ENCODE measurements around the gene TOGARAM1.

Gene TOGARAM1, protein sequence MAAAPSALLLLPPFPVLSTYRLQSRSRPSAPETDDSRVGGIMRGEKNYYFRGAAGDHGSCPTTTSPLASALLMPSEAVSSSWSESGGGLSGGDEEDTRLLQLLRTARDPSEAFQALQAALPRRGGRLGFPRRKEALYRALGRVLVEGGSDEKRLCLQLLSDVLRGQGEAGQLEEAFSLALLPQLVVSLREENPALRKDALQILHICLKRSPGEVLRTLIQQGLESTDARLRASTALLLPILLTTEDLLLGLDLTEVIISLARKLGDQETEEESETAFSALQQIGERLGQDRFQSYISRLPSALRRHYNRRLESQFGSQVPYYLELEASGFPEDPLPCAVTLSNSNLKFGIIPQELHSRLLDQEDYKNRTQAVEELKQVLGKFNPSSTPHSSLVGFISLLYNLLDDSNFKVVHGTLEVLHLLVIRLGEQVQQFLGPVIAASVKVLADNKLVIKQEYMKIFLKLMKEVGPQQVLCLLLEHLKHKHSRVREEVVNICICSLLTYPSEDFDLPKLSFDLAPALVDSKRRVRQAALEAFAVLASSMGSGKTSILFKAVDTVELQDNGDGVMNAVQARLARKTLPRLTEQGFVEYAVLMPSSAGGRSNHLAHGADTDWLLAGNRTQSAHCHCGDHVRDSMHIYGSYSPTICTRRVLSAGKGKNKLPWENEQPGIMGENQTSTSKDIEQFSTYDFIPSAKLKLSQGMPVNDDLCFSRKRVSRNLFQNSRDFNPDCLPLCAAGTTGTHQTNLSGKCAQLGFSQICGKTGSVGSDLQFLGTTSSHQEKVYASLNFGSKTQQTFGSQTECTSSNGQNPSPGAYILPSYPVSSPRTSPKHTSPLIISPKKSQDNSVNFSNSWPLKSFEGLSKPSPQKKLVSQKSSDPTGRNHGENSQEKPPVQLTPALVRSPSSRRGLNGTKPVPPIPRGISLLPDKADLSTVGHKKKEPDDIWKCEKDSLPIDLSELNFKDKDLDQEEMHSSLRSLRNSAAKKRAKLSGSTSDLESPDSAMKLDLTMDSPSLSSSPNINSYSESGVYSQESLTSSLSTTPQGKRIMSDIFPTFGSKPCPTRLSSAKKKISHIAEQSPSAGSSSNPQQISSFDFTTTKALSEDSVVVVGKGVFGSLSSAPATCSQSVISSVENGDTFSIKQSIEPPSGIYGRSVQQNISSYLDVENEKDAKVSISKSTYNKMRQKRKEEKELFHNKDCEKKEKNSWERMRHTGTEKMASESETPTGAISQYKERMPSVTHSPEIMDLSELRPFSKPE (N-terminal part only)

DNA sequence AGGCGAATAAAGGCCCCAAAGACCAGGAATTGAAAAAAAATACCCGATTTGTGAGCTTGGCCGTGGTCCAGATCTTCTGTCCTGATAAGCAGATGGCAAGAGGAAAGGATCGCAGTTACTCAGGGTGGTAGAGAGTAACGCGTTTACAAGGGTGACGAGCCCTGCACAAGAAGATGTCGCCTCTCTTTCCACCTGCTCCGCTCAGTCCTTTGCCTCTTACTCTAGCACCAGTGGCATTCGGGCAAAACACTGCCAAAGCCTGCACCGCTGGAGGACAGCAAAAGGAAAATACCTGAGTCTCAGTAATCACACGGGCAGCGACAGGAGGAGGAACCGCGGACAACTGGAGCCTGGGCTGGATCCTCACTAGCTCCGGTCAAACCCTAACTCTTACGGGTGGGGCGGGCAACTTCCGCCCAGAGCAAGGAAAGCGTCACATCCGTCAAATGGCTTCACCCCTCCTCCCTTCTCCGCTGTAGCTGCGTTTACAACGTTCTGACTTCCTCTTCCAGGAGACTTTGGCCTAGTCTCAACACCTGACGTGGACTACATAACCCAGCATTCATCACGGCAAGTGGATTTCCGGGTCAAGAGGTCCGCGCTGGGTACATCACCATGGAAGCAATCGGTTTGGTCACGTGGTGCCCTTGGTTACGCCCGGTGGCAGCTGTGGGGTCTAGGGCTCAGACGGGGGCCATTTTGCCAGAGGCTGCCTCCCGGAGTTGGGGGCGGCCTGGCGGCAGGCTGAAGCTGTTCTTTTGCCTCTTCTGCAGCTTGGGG is at the start of gene TOGARAM1, which contains the start of gene KLHL28:
TOGARAM1 (plus strand) TSS at position 637 of the 780 bp plus-strand sequence. CDS start 232 bp downstream, outside the sequence.
KLHL28 (minus strand) TSS at position 394 of the 780 bp plus-strand sequence. CDS start 16,019 bp downstream, outside the sequence.
- in situ Hi-C loops (cut with MboI; ENCODE audit: low sequenced_read_pairs), result no loop called here

DNA sequence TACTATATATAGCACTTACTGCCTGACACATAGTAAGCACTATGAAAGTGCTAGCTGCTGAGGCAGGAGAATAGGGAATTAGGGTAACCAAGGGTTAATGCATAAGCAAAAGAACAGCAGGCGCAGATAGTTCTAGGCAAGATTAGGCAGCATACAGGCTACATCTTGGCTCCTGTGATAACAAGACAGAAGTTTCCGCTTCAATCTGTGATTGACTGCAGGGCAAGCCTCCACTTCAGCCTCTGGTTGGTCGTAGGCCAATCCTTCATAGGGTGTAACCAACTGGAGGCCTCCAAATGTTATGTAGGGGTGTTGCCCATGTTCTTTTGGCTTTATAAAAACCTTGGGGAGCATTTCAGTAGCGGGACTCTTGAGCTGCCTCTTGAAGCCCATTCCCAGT is 47.1 kb upstream of the TOGARAM1 start:
- in situ Hi-C loops (cut with MboI; ENCODE audit: low sequenced_read_pairs), result no loop called here

DNA sequence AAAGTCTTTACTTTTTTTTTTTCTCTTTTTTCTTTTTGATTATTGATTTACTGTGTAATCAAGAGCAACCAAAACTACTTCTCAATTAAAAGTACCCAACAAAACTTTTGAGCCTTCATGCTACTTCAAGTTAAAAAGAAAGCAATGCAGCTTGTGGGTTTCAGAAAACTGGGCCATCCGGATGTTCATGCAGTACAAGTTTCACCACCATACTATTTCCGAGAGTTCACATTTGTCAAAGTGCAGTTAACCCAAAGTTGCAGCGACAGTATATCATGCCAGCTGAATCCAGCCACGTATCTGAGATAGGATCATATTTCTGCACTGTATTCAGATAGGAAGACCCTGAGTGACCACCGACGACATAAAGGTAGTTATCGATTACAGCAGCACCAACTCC is 33.2 kb upstream of the TOGARAM1 start:
- in situ Hi-C loops (cut with MboI; ENCODE audit: low sequenced_read_pairs), result no loop called here

DNA sequence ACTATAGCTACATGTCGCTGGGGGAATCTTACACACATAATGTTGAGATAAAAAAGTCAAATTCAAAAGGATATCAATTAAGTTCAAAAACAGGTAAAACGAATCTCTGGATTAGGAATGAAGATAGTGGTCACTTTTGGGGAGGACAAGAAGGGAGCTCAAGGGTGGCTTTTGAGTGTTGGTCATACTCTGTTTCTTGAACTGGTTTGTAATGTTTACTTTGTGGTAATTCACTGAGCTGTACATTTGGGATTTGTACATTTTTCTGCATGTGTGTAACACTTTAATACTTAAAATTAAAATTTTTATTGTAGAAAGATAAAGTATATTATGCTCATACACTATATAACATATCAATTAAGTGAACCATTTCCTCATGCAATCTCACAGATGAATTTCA is 26.8 kb upstream of the TOGARAM1 start:
- in situ Hi-C loops (cut with MboI; ENCODE audit: low sequenced_read_pairs), result no loop called here

DNA sequence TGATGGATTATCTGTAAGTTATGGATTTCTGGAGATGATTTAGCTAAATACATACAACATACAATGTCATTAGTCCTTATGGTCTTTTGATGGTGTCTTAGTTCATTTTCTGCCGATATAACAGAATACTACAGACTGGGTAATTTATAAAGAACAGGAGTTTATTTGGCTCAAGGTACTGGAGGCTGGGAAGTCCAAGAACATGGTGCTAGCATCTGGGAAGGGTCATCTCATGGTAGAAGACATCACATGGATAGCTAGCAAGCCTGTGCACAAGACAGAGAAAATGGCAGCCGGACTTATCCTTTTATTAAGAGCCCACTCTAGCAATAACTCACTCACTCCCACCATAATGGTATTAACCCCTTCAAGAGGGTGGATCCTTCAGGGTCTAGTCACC is 24.4 kb upstream of the TOGARAM1 start:
- in situ Hi-C loops (cut with MboI; ENCODE audit: low sequenced_read_pairs), result no loop called here

DNA sequence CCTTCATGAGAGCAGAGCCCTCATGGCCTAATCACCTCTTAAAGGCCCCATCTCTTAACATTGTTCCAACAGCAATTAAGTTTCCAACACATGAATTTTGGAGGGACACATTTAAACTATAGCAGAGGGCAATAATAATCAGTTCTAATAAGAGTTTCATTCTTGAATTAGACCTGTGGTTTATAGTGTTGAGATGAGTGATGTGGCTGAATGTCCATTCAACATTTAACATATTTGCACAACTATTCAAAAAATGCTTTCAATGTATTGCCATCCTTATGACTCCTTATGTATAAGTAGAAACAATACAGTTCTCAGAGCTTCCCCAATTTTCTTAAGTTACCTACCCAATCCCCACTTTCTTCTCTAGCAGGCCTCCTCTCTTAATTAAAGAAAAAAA is 21.8 kb upstream of the TOGARAM1 start:
- in situ Hi-C loops (cut with MboI; ENCODE audit: low sequenced_read_pairs), result no loop called here

DNA sequence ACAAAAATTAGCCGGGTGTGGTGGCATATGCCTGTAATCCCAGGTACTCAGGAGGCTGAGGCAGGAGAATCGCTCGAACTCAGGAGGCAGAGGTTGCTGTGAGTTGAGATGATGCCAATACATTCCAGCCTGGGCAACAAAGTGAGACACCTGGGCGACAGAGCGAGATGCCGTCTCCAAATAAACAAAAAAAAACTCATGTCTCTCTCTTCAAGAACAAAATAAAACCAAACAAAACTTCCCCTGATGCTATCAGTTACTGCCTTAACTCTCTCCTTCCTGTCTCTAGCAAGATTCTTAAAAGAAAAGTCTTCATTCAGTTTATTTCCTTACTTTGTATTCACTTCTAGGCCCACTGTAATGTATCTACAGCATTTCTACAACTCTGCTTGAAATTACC is 21.0 kb upstream of the TOGARAM1 start:
- in situ Hi-C loops (cut with MboI; ENCODE audit: low sequenced_read_pairs), result no loop called here

DNA sequence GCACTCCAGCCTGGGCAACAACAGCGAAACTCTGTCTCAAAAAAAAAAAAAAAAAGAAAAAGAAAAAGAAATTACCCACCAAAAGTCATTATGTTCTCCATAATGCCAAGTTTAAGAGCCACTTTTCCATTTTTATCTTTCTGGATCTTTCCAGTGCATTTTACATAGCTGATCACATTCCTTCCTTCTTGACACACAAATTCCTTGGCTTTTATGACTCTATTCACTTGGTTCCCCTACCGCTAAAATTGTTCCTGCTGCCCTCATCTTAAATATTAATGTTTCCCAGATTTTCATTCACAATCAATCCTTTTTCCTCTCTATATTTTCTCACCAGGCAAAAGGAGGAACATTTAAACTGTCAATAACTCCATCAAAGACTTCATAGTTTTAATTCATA is 20.4 kb upstream of the TOGARAM1 start:
- in situ Hi-C loops (cut with MboI; ENCODE audit: low sequenced_read_pairs), result no loop called here

DNA sequence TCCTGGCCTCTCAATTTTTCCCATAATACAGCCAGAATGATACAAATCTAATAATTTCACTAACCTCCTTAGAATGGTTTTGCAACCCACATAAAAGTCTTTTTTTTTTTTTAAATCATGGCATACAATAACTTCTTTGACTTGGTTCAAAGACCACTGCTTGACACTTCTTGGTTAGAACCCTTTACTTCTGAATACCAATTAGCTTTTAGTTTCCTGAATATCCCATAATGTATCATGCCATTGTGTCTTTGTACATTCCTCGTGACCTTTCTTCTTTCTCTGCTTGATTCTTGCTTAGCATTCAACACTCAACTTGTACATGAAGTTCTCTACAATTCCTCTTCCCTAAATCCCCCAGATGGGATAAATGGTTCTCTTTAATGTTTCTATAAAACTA is 19.6 kb upstream of the TOGARAM1 start:
- in situ Hi-C loops (cut with MboI; ENCODE audit: low sequenced_read_pairs), result no loop called here

DNA sequence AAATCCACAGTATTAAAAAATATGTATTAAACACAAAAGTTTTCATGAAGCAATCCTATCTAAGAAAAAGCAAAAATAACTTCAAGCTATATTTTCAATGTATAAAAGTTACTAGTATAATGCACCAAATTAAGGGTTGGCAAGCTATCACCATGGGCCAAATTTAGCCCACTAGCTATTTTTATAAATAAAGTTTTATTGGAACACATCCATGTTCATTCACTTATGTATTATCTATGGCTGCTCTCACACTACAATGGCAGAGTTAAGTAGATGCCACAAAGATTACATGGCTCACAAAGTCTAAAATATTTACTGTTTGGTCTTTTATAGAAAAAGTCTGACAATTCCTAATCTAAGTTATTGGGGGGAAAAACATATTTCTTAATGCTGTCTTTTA is 17.9 kb upstream of the TOGARAM1 start:
- in situ Hi-C loops (cut with MboI; ENCODE audit: low sequenced_read_pairs), result no loop called here

DNA sequence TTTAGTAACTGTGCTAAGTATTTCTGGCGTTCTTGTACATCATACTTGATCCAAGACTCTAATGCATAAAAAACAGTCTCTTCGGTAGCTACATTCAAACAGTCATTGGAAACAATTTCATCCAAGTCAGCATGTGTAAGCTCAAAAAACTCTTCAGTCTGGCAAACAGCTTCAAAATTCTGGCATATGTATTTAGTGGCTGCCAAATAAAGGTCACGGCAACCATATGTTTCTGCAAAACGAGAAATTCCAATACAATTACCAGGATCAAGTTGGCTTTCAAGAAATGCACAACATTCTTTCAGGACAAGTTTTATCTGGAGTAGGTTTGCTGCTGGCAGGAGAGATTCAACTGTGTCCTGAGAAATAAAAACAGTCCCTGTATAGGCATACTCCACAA is 16.7 kb upstream of the TOGARAM1 start:
- in situ Hi-C loops (cut with MboI; ENCODE audit: low sequenced_read_pairs), result no loop called here

DNA sequence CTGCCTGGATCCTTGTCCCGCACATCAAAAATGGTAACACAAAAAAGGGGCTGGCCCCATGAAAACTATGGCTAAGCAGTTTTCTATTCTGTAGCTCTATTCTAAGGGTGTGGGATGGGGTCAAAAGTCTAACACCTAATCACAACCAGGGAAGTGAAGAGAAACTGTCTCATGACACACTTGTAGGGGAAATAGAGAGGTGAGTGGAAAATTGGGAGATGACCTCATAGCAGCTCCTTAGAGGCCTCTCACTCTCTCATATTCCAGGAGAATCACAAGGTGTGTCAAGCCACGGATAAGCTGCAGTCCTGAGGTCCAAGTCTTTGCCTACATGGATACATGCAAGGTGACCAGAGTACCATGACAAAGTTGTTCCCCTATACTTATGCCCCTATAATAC is 10.9 kb upstream of the TOGARAM1 start:
- in situ Hi-C loops (cut with MboI; ENCODE audit: low sequenced_read_pairs), result no loop called here

DNA sequence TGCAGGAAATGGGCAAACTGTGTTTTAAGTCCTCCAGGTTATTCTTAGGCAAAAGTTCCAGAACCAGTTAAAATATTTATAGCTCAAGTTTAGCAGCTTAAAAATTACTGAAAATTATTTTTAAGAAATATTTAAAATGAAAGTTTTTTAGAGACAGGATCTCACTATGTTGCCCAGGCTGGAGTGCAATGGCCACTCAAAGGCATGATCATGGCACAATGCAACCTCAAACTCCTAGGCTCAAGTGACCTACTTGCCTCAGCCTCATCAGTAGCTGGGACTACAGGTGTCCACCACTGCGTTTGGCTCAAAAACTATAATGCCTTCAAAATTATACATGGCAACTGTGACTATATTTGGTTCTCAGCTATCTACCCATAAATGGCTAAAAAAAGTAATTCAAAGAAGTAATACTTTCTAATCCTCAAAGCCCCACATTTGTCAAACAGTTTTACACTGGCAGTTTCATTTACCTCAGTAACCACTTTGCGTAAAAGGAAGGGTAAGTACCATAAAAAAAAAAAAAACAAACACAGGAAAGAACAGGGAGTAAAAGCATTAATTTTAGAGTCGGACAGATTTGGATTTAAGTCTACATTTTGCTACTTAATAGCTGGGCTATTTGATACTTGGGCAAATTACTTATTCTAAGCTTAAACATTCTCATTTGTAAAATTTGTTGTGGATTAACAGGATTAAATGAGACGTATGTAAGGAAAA is 9.4 kb upstream of the TOGARAM1 start:
- in situ Hi-C loops (cut with MboI; ENCODE audit: low sequenced_read_pairs), result no loop called here

DNA sequence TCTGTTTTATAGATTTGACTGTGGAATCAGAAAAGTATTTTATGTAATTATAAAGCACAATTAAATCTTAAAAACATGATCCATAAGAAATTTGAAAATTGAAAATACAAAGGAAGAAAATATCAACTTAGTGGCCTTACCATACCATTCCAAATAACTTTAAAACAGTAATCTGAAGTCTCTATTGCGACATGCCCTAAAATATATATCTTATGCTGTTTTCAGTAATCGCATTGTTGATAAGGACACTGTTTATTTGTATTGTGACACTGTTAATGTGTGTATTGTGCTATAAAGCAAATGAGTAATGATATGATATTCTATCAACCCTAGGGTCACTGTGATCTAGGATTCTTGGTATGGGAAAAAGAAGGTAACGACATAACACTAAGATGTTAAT is 7.2 kb upstream of the TOGARAM1 start:
- in situ Hi-C loops (cut with MboI; ENCODE audit: low sequenced_read_pairs), result no loop called here

DNA sequence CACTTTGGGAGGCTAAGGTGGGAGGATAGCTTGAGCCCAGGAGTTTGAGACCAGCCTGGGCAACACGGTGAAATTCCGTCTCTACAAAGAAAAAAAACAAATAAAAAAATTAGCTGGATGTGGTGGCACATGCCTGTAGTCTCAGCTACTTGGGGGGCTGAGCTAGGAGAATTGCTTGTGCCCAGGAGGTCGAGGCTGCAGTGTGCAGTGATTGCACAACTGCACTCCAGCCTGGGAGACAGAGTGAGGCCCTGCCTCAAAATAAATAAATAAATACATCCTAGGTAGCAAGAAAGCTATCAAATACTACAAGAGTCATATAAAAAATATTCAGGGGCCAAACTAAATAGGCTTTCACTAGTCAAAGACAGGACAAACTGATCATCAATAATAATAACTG is 6.5 kb upstream of the TOGARAM1 start:
- in situ Hi-C loops (cut with MboI; ENCODE audit: low sequenced_read_pairs), result no loop called here

DNA sequence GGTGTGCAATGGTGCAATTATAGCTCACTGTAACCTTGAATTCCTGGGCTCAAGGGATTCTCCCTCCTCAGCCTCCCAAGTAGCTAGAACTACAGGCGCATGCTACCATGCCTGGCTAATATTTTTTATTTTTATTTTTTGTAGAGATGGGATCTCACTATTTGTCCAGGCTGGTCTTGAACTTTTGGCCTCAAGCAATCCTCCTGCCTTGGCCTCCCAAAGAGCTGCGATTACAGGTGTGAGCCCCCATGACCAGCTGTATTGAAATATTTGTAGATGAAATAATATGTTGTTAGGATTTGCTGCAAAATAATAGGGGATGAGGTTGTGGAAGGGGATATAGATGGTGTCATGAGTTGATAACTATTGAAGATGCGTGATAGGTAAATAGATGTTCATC is 5.1 kb upstream of the TOGARAM1 start:
- in situ Hi-C loops (cut with MboI; ENCODE audit: low sequenced_read_pairs), result no loop called here

DNA sequence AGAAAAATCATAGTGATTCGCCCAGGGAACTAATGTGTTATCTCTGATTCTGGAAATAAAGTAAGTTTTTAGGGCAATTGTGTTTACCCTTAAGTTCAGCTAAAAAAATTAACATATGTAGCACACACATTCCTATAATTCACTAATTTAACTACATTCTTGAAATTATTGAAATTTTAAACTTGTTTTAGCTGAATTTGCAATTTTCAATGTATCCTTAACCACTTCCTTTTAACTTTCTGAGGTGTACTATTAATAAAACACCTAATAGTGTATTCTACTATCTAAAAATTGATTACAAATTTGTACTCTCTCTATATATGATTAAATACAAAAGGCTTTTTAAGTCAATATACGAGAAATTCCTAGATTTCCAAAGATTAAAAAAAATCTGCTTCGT is 2.5 kb upstream of the TOGARAM1 start:
- in situ Hi-C loops (cut with MboI; ENCODE audit: low sequenced_read_pairs), result no loop called here

DNA sequence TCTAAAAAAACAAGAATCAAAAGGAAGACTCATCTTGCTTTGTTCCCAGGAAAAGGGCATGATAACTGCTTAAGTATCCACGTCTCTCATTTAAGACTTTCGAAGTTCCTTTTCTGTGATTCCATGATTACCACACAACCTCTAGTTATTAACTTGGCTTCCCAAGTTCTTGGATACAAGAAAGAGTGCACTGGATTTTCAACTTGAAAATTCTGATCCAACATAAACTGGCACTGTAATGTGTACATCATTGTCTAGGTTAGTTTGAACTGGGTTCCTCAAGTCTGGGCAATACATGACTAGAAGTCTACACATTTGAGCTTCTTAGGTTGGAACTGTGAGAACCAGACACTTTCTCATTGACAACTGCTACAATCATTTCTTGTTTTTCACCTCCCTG is 1.8 kb upstream of the TOGARAM1 start:
- in situ Hi-C loops (cut with MboI; ENCODE audit: low sequenced_read_pairs), result no loop called here

DNA sequence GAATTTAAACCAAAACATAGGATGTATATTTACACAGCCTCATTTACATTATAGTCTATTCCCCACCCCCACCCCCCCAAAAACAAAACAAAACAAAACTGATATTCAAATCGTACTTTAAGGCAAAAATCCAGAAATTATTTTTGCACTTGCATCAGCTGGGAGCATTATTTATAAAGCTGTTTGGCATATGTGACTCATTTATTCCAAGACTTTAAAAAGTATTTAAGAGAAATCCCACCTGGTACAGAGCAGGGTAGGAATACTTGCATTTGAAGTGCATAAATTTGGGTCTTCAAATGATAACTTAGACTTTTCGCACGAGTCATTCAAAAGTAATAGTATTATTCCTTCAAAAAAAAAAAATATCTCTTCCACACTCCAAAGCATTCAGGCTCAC is 1.3 kb upstream of the TOGARAM1 start:
- in situ Hi-C loops (cut with MboI; ENCODE audit: low sequenced_read_pairs), result no loop called here

DNA sequence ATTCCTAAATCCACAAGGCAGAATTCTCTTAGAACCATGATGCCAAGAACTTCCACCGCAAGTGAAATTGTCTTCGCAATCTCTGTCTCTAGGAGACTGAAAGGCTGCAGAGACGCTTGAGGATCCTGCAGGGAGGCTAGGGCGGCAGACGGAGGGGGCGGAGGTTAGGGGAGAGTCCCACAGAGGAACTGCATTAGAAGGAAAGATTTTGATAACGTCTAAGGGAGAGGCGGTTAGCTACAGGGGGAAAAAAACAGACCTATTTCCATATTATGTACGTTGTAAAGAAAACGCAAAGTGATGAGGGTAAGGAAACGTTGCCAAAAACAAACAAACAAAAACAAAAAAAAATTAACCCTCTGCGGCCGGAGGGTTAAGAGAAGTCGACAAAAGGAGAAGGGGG is 838 bp upstream of the TOGARAM1 start:
- in situ Hi-C loops (cut with MboI; ENCODE audit: low sequenced_read_pairs), result no loop called here
